D721Med (cell line): ENCODE data around the gene WASF2.
"Not testable (repeated sequence)": the region's sequence is repeated elsewhere in the genome, so short reads cannot be mapped to it uniquely, and the experiment has no call there.

Source experiments
- DNase-seq: peaks from one replicate; pipeline ENCODE4 v3.0.0; 2011; ENCODE audit warnings: low spot score; ENCODE audit not compliant: insufficient read length
- FAIRE-seq: peaks from 2 replicates; lab custom pipeline; 2011; peaks lifted over from hg19 to GRCh38; lab: Jason Lieb, UNC
- CTCF ChIP-seq: IDR thresholded peaks from 2 replicates; pipeline ENCODE4 v1.5.1; 2012; ENCODE audit warnings: mild to moderate bottlenecking, control low read depth; ENCODE audit not compliant: insufficient read depth; ENCODE audit errors: missing control alignments

The WASF2 gene

GRCh38 chr1:27475720-27476119 is 14.2 kb downstream of the WASF2 start:
- TF ChIP-seq CTCF: no peak
- FAIRE-seq: no peak
- DNase-seq: no peak

GRCh38 chr1:27473755-27474154 is 16.2 kb downstream of the WASF2 start:
- FAIRE-seq (no peak), DNase-seq (no peak)
- no peak for TF ChIP-seq CTCF

- not testable (repeated sequence) for FAIRE-seq, DNase-seq
Measured at GRCh38 chr1:27472098-27472497, 17.9 kb downstream of the WASF2 start.

- no peak for TF ChIP-seq CTCF
- no peak for FAIRE-seq
- DNase-seq: no peak
Measured at GRCh38 chr1:27471477-27471876, 18.5 kb downstream of the WASF2 start.

GRCh38 chr1:27469334-27469733 is 20.6 kb downstream of the WASF2 start:
- DNase-seq (no peak), FAIRE-seq (no peak)
- no peak for TF ChIP-seq CTCF

- not testable (repeated sequence) for FAIRE-seq, DNase-seq
Measured at GRCh38 chr1:27468378-27468777, 21.6 kb downstream of the WASF2 start.

- no peak for TF ChIP-seq CTCF
- FAIRE-seq (no peak), DNase-seq (no peak)
Measured at GRCh38 chr1:27464926-27465647, 24.9 kb downstream of the WASF2 start.

GRCh38 chr1:27463916-27464315 is 26.1 kb downstream of the WASF2 start:
- FAIRE-seq, DNase-seq: not testable (repeated sequence)

- not testable (repeated sequence) for DNase-seq, FAIRE-seq
Measured at GRCh38 chr1:27458521-27458920, 31.4 kb downstream of the WASF2 start.
